B cell (primary cell): ENCODE data around the gene NUP210. TPM values are rescaled to one million over a fixed set of nuclear protein-coding genes. Genes with fewer than 3 reads are reported as not detected.

ENCODE experiments used
- ATAC-seq: fragments of 200-7000 bp; cut with Tn5 transposase; one replicate; pipeline ENCODE4 v1.10.0; 2021; ENCODE audit warnings: low read depth, mild to moderate bottlenecking, moderate number of reproducible peaks, moderate library complexity
- CTCF ChIA-PET: fragments of 350-600 bp; sonication (Branson Sonifier 250); formaldehyde crosslinking; loops from one replicate; lab custom pipeline; 2021; ENCODE audit warnings: antibody characterized with exemption, inconsistent platforms; lab: Charles Lee
- POLR2A ChIA-PET: fragments of 350-600 bp; sonication (Branson Sonifier 250); formaldehyde crosslinking; loops from one replicate; lab custom pipeline; 2021; ENCODE audit warnings: antibody characterized with exemption; lab: Charles Lee
- DNase-seq: peaks from one replicate; pipeline ENCODE4 v3.0.0; 2013
- H2AFZ ChIP-seq: 2 replicates; pipeline ENCODE4 v1.6.1; 2012; ENCODE audit warnings: mild to moderate bottlenecking, low read depth, low read length; ENCODE audit not compliant: insufficient read depth, poor library complexity, severe bottlenecking
- H3K27ac ChIP-seq, 2 donors: 1 replicate in 1 of 2; 2 replicates in 1 of 2; pipeline ENCODE4 v1.5.1; 2012 to 2013; ENCODE audit warnings: low read length in 2 of 2, mild to moderate bottlenecking in 2 of 2, moderate library complexity in 1 of 2
- H3K27me3 ChIP-seq, 4 experiments: fragments of 200-600 bp in 1 of 4; sonication (generic) in 1 of 4; replicated peaks in 1 of 4; 1 replicate in 2 of 4; 2 replicates in 2 of 4; pipeline versions ENCODE4 v1.6.1 to v1.7.0; 2013 to 2016; ENCODE audit warnings: low read length in 3 of 4, mild to moderate bottlenecking in 2 of 4, mixed read lengths in 1 of 4, moderate library complexity in 1 of 4; ENCODE audit not compliant: insufficient read depth in 4 of 4, control insufficient read depth in 3 of 4; ENCODE audit errors: control extremely low read depth in 1 of 4
- H3K36me3 ChIP-seq, 2 experiments: replicated peaks in 1 of 2; 1 replicate in 1 of 2; 2 replicates in 1 of 2; pipeline versions ENCODE4 v1.6.1 to v1.7.1; 2013; ENCODE audit warnings: low read length in 1 of 2; ENCODE audit not compliant: insufficient read depth in 2 of 2, control insufficient read depth in 1 of 2; ENCODE audit errors: control extremely low read depth in 1 of 2, extremely low read depth in 1 of 2
- H3K4me1 ChIP-seq, 2 donors: fragments of 200-600 bp in 1 of 2; sonication (generic) in 1 of 2; 1 replicate in 1 of 2; 2 replicates in 1 of 2; pipeline versions ENCODE4 v1.5.1 to v1.6.1; 2013 to 2017; ENCODE audit warnings: low read length in 2 of 2; ENCODE audit not compliant: control insufficient read depth in 2 of 2, insufficient read depth in 2 of 2
- H3K4me2 ChIP-seq: replicated peaks from 2 replicates; pipeline ENCODE3; 2012; ENCODE audit warnings: mild to moderate bottlenecking, low read depth, low read length; ENCODE audit not compliant: poor library complexity, severe bottlenecking
- H3K4me3 ChIP-seq, 5 experiments: fragments of 200-600 bp in 1 of 5; sonication (generic) in 1 of 5; 1 replicate in 3 of 5; 2 replicates in 2 of 5; pipeline versions ENCODE4 v1.5.1 to v1.7.0; 2011 to 2016; ENCODE audit warnings: low read length in 4 of 5, mild to moderate bottlenecking in 4 of 5, low read depth in 2 of 5, control low read depth in 1 of 5, moderate library complexity in 1 of 5; ENCODE audit not compliant: insufficient read depth in 1 of 5; ENCODE audit errors: control extremely low read depth in 1 of 5, extremely low read depth in 1 of 5
- H3K79me2 ChIP-seq: fragments of 200-600 bp; sonication (generic); one replicate; pipeline ENCODE4 v1.6.0; 2016; ENCODE audit warnings: low read length; ENCODE audit not compliant: control insufficient read depth, insufficient read depth
- H3K9ac ChIP-seq: fragments of 200-600 bp; sonication (generic); 2 replicates; pipeline ENCODE4 v1.6.1; 2017; ENCODE audit warnings: mild to moderate bottlenecking, low read length, moderate library complexity
- H3K9me3 ChIP-seq, 3 donors: one replicate each; pipeline versions ENCODE4 v1.6.1 to v1.7.1; 2013; ENCODE audit warnings: low read length in 2 of 3; ENCODE audit not compliant: control insufficient read depth in 2 of 3, insufficient read depth in 1 of 3; ENCODE audit errors: control extremely low read depth in 1 of 3
- H4K20me1 ChIP-seq: 2 replicates; pipeline ENCODE4 v1.6.0; 2012; ENCODE audit warnings: mild to moderate bottlenecking, low read length; ENCODE audit not compliant: insufficient read depth, control insufficient read depth, poor library complexity, severe bottlenecking
- H3K27ac Mint-ChIP-seq: one replicate; pipeline ENCODE4 v1.8.0; 2021; ENCODE audit warnings: mixed read lengths
- H3K27me3 Mint-ChIP-seq: one replicate; pipeline ENCODE4 v1.8.0; 2021; ENCODE audit warnings: mixed read lengths
- H3K4me1 Mint-ChIP-seq: one replicate; pipeline ENCODE4 v1.8.0; 2021; ENCODE audit warnings: mixed read lengths
- H3K4me3 Mint-ChIP-seq: one replicate; pipeline ENCODE4 v1.8.0; 2021; ENCODE audit warnings: mixed read lengths
- H3K9me3 Mint-ChIP-seq: one replicate; pipeline ENCODE4 v1.8.0; 2022; ENCODE audit warnings: mixed read lengths; ENCODE audit not compliant: insufficient read depth
- CTCF ChIP-seq: fragments of 200-600 bp; IDR thresholded peaks from one replicate; pipeline ENCODE4 v1.8.0; 2022; ENCODE audit warnings: antibody characterized with exemption, mild to moderate bottlenecking
- EZH2 ChIP-seq: IDR thresholded peaks from 2 replicates; pipeline ENCODE4 v1.6.1; 2012; ENCODE audit warnings: borderline replicate concordance, low read depth, mild to moderate bottlenecking, moderate library complexity, low read length; ENCODE audit not compliant: insufficient read depth, poor library complexity, severe bottlenecking
- WGBS: methylation state at CpG from one replicate; pipeline ENCODE4 v1.1.5; 2013; ENCODE audit warnings: missing lambda C conversion rate; ENCODE audit not compliant: insufficient coverage; 5-methylcytosine and 5-hydroxymethylcytosine counted together
- intact Hi-C: fragments of 100-400 bp; cut with micrococcal nuclease; formaldehyde crosslinking; loops from one replicate; pipeline ENCODE4 v1.10.0; 2022
- polyA plus RNA-seq: library from polyadenylated mRNA; depleted of rRNA; stranded (reverse); fragments of >200 nt; gene quantifications from 2 replicates; pipeline ENCODE4 v1.2.3, GENCODE V29; 2012
- total RNA-seq, 2 donors: library from RNA; stranded (reverse); fragments of 120-200 nt in 1 of 2; gene quantifications; 1 replicate in 1 of 2; 2 replicates in 1 of 2; pipeline versions ENCODE4 v1.2.3 to v1.2.4, GENCODE V29; 2013 to 2022

Gene NUP210
- total and polyA plus RNA-seq, 2 donors (not counting 1 experiment from before 2014, with no cell fraction given), result 114 to 159 TPM

GRCh38 chr3:13407926-13408325, 12.2 kb downstream of the NUP210 start:
- TF ChIP-seq EZH2, result no peak
- no peak for TF ChIP-seq CTCF
- Mint-ChIP-seq H3K27ac (peak overlapping the region; percentile 62), H3K27me3 (no peaks in the 10 kb centered on the region), H3K4me3 (no peak overlapping the region), H3K9me3 (peaks cover 4% of the 10 kb centered on the region), H3K4me1 (peaks cover 27% of the 10 kb centered on the region)
- Histone ChIP-seq H3K4me1 (peaks cover 0 to 13% of the 10 kb centered on the region in 2 donors), H3K9ac (no peak overlapping the region), H3K4me2 (no peak overlapping the region), H3K27me3 (no peaks in the 10 kb centered on the region), H3K27ac (no peak overlapping the region), H3K79me2 (peaks cover 98% of the 10 kb centered on the region), H3K4me3 (no peak overlapping the region), H3K36me3 (peaks cover 3 to 22% of the 10 kb centered on the region in 2 experiments), H2AFZ (no peak overlapping the region), H4K20me1 (peaks cover 68% of the 10 kb centered on the region), H3K9me3 (peaks cover 4 to 29% (median 22%) of the 10 kb centered on the region in 3 donors)
- POLR2A ChIA-PET, result no interaction called here
- no peak for DNase-seq
- intact Hi-C loops, result no loop called here
- CTCF ChIA-PET, result interaction anchor here (1.3 to 10.3 kb wide), 2 partner anchors 45 to 316 kb away, joined by 4 to 52 read pairs; no protein-coding TSS in a partner anchor
- ATAC-seq, result no peak

DNA sequence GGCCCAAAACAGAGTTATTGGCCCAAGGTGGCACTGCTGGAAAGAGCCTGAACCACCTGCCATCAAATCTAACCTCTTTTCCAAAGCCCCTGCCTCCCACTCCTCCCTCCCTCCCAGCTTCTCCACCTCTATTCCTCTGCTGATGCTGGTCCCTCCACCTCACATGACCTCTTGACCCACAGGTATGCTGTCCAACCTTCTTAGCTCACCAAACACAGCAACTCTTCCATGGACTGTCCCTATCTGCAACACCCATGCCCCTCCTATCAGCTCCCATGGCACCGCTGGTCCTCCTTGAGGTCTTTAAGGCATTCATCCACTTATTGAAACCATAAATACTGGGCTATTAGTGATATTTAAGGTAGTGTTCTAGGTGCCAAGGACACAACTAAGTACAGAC, 12.6 kb downstream of the NUP210 start:
- no CpG with 5 or more reads among the region's 1 CpG for WGBS
- Histone ChIP-seq H2AFZ (no peak overlapping the region), H3K27me3 (no peaks in the 10 kb centered on the region), H3K36me3 (peaks cover 3 to 26% of the 10 kb centered on the region in 2 experiments), H3K4me3 (no peak overlapping the region), H4K20me1 (peaks cover 72% of the 10 kb centered on the region), H3K27ac (no peak overlapping the region), H3K9me3 (peaks cover 4 to 32% (median 23%) of the 10 kb centered on the region in 3 donors), H3K4me2 (no peak overlapping the region), H3K9ac (no peak overlapping the region), H3K4me1 (peaks cover 0 to 11% of the 10 kb centered on the region in 2 donors), H3K79me2 (peaks cover 98% of the 10 kb centered on the region)
- TF ChIP-seq EZH2 (no peak), CTCF (no peak)
- peak overlapping the region; percentile 62 for H3K27ac Mint-ChIP-seq
- POLR2A ChIA-PET, result no interaction called here
- no peak overlapping the region for H3K4me3 Mint-ChIP-seq
- no peaks in the 10 kb centered on the region for H3K27me3 Mint-ChIP-seq
- no peak for DNase-seq
- CTCF ChIA-PET, result interaction anchor here (1.3 to 10.3 kb wide), 2 partner anchors 45 to 315 kb away, joined by 4 to 52 read pairs; no protein-coding TSS in a partner anchor
- intact Hi-C loops, result no loop called here
- H3K9me3 Mint-ChIP-seq, result peaks cover 4% of the 10 kb centered on the region
- H3K4me1 Mint-ChIP-seq, result peaks cover 31% of the 10 kb centered on the region
- no peak for ATAC-seq
